Raji (cell line): Measurements from ENCODE around the gene KDM4D.

Experiments used
- POLR2A ChIP-seq: IDR thresholded peaks from 2 replicates; pipeline ENCODE4 v1.6.1; 2011; ENCODE audit warnings: low read depth, low read length, control low read depth; ENCODE audit not compliant: insufficient read depth

KDM4D gene

GRCh38 chr11:94973099-94973968 lies at the start of gene KDM4D, which contains the start of gene CWC15:
KDM4D (plus strand) TSS chr11:94973709; CDS start chr11:94997373, 23,664 bp downstream.
CWC15 (minus strand) TSS chr11:94973556; CDS start chr11:94972185, 1,371 bp downstream.
- TF ChIP-seq POLR2A, result peak; percentile 89

- TF ChIP-seq POLR2A, result no peak
Observed at GRCh38 chr11:94924171-94924572, 49.3 kb upstream of the KDM4D start.

- TF ChIP-seq POLR2A, result no peak
Observed at GRCh38 chr11:94924612-94925011, 48.9 kb upstream of the KDM4D start.

GRCh38 chr11:94925422-94926270 lies 47.9 kb upstream of the KDM4D start:
- no peak for TF ChIP-seq POLR2A

GRCh38 chr11:94926271-94926625 lies 47.3 kb upstream of the KDM4D start:
- no peak for TF ChIP-seq POLR2A

GRCh38 chr11:94926698-94927237 lies 46.7 kb upstream of the KDM4D start:
- TF ChIP-seq POLR2A, result no peak

GRCh38 chr11:94928117-94928990 lies 45.2 kb upstream of the KDM4D start:
- TF ChIP-seq POLR2A, result no peak

GRCh38 chr11:94932503-94932902 lies 41.0 kb upstream of the KDM4D start:
- TF ChIP-seq POLR2A, result no peak

GRCh38 chr11:94933223-94934130 lies 40.0 kb upstream of the KDM4D start:
- no peak for TF ChIP-seq POLR2A

GRCh38 chr11:94934362-94934761 lies 39.1 kb upstream of the KDM4D start:
- no peak for TF ChIP-seq POLR2A

- no peak for TF ChIP-seq POLR2A
Observed at GRCh38 chr11:94934846-94935245, 38.7 kb upstream of the KDM4D start.

- no peak for TF ChIP-seq POLR2A
Observed at GRCh38 chr11:94938095-94939055, 35.1 kb upstream of the KDM4D start.

- TF ChIP-seq POLR2A, result no peak
Observed at GRCh38 chr11:94939346-94939745, 34.2 kb upstream of the KDM4D start.

- no peak for TF ChIP-seq POLR2A
Observed at GRCh38 chr11:94941131-94941530, 32.4 kb upstream of the KDM4D start.
